Uterus (tissue), 2 donors: ENCODE data around the gene ARID3B.

Experiments used
- POLR2A ChIP-seq, 2 donors: fragments of 450-650 bp; IDR thresholded peaks; one replicate each; pipeline ENCODE4 v1.6.1; 2016; ENCODE audit warnings: antibody characterized with exemption in 2 of 2, mild to moderate bottlenecking in 1 of 2, moderate library complexity in 1 of 2
- TF ChIP-seq, protein P1 (sequence below), 4 experiments: fragments of 200-600 bp in 2 of 4; fragments of 450-650 bp in 2 of 4; sonication (generic) in 2 of 4; IDR thresholded peaks; one replicate each; pipeline ENCODE4 v1.5.1; 2016 to 2019; ENCODE audit warnings: antibody characterized with exemption in 4 of 4, mild to moderate bottlenecking in 2 of 4, moderate library complexity in 1 of 4

DNA sequence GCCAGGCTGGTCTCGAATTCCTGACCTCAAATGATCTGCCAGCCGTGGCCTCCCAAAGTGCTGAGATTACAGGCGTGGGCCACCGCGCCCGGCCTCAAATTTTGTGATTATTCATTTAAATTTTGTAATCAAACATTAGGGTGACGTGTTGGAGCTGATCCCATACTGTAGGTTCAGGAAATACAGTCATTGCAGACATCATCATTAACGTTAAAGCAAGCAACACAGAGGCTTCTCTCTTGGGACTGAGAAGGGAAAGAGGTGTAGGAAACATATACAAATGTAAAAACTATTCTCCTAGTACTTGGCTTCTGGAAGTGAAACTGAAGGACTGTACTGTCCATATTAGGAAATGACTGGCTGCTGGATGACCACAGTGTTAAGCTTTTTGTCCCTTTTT is 11.1 kb upstream of the ARID3B start:
- TF ChIP-seq, protein P1, sequence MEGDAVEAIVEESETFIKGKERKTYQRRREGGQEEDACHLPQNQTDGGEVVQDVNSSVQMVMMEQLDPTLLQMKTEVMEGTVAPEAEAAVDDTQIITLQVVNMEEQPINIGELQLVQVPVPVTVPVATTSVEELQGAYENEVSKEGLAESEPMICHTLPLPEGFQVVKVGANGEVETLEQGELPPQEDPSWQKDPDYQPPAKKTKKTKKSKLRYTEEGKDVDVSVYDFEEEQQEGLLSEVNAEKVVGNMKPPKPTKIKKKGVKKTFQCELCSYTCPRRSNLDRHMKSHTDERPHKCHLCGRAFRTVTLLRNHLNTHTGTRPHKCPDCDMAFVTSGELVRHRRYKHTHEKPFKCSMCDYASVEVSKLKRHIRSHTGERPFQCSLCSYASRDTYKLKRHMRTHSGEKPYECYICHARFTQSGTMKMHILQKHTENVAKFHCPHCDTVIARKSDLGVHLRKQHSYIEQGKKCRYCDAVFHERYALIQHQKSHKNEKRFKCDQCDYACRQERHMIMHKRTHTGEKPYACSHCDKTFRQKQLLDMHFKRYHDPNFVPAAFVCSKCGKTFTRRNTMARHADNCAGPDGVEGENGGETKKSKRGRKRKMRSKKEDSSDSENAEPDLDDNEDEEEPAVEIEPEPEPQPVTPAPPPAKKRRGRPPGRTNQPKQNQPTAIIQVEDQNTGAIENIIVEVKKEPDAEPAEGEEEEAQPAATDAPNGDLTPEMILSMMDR (IDR thresholded peaks at IDR 0.05) = no peak
- no peak for TF ChIP-seq POLR2A (IDR thresholded peaks at IDR 0.05)
